GM19043 (cell line): ENCODE results near the gene LRP11.
"Not testable (repeated sequence)": the region's sequence is repeated elsewhere in the genome, so short reads cannot be mapped to it uniquely, and the experiment has no call there.

Experiments
- ATAC-seq: cut with Tn5 transposase; IDR thresholded peaks from one replicate; pipeline ENCODE4 v1.9.1; 2021; ENCODE audit warnings: low read depth; ENCODE audit not compliant: unreplicated experiment

The LRP11 gene, protein sequence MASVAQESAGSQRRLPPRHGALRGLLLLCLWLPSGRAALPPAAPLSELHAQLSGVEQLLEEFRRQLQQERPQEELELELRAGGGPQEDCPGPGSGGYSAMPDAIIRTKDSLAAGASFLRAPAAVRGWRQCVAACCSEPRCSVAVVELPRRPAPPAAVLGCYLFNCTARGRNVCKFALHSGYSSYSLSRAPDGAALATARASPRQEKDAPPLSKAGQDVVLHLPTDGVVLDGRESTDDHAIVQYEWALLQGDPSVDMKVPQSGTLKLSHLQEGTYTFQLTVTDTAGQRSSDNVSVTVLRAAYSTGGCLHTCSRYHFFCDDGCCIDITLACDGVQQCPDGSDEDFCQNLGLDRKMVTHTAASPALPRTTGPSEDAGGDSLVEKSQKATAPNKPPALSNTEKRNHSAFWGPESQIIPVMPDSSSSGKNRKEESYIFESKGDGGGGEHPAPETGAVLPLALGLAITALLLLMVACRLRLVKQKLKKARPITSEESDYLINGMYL

DNA sequence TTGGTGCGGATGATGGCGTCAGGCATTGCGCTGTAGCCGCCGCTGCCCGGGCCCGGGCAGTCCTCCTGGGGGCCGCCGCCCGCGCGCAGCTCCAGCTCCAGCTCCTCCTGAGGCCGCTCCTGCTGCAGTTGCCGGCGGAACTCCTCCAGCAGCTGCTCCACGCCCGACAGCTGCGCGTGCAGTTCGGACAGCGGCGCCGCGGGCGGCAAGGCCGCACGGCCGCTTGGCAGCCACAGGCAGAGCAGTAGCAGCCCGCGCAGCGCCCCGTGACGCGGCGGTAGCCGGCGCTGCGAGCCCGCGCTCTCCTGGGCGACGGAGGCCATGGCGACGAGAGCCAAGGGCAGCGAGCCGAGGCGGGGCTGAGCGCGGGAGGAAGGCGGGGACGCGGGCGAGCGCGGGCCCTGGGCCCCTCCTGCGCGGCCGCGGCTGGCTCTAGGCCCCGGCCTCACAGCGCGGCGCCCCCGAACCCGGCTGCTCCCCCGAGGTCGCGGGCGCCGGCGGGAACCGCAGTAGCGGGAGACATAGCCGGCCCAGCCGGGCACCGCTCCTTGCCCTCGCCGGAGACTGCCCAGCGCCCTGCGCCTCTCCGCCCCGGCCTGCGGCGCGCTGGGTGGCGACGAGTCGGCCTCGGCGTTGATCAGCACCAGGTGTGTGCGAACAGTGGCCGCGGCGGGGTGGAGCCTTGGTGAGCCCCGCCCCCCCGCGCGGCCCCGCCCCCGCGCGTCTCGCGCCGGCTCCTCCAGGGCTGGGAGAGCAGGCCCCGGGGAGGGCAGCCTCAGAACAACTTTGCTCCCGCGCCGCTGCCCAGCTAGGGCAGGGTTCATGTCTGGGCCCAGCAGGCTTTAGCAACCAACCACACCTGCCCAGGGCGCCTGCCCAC is at the start of gene LRP11:
Gene LRP11, minus strand, starts transcription at position 662 of the 880 bp plus-strand sequence. Its CDS starts 339 bp downstream, at position 323.
- peak; percentile 77 for ATAC-seq

DNA sequence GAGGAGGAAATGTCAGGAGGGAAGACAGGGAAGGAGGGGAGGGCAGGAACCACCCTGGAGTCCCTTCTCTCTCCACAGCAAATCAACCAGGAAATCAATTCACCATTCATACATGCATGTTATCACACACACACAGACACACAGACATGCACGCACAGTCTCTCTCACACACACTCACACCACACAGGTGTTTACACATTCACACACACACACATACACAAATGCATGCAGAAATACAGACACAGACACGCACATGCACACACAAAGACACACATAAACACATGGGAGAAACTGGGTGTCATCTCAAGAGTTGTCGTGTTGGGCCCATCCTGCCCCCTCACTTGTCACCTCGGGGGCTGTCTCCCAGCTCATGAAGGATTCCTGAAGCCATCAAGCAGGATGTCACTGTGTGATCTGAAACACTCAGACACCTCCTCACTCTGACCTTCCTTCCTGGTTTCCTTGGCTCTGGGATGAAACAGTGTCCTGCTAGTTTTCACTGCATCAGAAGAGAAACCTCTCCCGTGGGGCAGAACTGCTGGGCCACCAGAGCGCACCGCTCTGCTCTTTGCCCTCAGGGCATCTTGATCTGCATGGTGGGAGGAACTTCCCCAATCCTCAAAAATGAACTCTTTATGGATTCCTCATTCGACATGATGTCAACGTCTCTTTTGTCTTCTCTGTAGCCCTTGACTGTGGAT is 49.5 kb upstream of the LRP11 start:
- no peak for ATAC-seq

DNA sequence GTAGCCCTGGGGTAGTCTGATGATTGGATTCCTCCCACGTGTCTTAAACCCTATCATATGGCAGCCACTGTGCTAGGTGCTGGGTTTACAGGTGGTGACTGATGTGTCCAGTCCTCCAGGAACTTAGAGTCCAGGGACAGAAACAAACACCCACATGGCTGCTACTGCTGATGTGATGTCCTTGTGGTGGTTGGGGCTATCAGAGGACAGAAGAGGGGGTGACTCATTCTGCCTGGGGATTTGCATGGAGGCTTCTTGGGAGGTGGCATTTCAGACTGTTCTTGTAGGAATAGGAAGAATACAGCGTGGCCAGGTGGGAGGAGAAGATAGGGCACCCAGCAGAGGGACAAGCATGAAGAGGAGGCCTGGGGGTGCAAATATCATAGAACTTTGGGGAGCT is 48.9 kb upstream of the LRP11 start:
- no peak for ATAC-seq

DNA sequence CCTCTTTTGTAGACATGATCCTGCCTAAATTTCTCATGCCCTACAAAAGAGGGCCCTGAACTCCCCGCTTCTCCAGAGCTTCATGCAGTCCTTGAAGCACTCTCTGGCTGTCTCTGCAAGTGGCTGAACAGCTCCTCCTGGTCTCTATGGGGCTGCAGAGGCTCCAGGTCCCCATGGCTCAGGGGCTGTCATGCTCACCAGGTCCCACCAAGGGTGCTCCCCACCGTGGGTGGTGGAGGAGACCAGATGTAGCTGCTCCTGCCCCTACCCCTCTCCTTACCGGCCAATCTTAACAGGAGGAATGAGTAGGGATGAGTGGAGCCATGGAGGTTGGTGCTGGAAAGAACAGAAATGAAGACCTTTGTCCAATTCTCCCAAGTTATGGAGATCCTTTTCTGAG is 48.5 kb upstream of the LRP11 start:
- not testable (repeated sequence) for ATAC-seq

DNA sequence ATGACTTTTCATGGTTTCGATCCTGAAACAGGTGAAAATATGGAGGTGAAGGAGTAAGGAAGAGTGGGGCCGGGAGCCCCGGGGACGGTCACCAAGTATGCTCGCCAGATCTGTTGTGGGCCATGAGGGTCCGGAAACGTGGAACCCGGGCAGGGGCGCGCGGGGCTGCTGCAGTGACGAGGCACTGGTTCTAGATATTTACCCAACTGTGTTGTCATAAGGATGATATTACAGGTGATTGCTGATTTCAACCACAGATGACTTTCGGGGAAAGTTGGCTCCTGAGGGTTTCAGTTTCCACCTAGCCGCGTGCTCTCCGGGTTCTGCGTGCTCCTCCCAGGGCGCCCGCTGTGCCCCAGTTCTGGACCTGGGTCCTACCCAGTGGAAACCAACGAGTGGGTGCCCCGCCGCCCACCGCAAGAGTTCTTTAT is 46.6 kb upstream of the LRP11 start:
- no peak for ATAC-seq

DNA sequence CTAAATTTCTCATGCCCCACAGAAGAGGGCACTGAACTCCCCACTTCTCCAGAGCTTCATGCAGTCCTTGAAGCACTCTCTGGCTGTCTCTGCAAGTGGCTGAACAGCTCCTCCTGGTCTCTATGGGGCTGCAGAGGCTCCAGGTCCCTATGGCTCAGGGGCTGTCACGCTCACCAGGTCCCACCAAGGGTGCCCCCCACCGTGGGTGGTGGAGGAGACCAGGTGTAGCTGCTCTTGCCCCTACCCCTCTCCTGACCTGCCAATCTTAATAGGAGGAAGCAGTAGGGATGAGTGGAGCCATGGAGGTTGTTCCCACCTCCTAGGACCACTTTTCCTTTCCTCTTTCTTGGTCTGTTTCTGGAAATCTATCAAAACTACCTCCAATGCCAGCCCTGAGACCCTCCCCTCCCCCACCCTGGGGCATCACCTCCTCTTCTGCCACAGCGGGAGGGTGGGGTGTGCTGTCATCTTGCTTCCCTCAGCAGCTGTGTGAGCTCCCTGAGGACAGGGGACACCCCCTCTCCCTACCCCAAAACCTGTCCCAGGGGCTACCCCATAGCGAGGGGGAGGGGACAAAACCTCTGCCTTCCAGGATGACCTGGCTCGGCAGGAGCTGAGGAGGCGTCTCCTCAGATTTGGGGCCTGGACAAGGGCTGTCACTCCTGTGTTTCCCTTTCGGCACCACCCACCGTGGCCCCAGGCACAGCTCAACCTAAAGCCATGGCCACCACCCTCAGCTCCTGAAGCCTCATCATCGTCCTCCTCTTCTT is 45.7 kb upstream of the LRP11 start:
- ATAC-seq, result no peak

DNA sequence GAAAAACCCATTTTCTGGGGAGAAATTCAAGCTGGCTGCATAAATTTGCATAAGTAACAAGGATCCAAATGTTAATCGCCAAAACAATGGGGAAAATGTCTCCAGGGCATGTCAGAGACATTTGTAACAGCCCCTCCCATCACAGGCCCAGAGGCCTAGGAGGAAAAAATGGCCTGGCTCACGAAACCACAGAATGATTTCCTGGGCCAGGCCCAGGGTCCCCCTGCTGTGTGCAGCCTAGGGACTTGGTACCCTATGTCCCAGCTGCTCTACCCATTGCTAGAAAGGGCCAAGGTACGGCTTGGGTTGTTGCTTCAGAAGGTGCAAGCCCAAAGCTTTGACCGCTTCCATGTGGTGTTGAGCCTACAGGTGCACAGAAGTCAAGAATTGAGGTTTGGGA is 44.3 kb upstream of the LRP11 start:
- ATAC-seq, result not testable (repeated sequence)

DNA sequence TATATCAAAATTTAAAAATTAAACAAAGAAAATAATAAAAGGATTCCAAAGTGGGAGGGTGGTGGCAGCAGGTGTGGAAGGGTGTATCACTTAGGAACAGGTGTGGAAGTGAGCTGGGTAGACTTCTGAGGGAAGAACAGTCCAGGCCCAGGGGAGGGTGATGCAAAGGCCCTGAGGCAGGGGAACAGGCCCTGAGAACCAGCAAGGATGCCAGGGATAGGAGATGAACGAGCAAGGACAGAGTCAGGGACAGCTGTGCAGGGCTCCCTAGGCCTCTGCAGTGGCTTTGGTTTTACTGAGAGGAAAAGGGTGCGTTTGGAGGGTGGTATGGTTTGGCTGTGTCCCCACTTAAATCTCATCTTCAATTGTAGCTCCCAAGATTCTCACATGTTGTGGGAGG is 43.2 kb upstream of the LRP11 start:
- ATAC-seq, result no peak

DNA sequence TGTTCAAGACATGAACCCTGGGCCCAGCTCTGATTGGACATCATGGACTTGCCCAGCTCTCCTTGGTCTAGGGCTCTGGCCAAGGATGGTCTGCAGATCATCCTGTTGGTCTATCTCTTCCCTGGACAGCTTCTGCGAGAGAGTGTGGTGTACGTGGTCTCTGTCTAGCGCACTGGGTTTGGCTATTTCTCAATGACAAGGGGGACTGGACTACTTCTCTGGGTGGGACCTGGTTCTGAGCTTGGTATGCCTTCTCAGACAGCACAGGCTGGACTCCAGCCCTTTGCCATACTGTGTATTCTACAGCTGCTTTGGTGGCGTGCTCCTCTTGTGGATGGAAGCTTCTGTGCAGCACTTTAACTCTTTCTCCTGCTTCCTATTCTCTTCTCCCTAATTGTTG is 42.2 kb upstream of the LRP11 start:
- ATAC-seq, result no peak

DNA sequence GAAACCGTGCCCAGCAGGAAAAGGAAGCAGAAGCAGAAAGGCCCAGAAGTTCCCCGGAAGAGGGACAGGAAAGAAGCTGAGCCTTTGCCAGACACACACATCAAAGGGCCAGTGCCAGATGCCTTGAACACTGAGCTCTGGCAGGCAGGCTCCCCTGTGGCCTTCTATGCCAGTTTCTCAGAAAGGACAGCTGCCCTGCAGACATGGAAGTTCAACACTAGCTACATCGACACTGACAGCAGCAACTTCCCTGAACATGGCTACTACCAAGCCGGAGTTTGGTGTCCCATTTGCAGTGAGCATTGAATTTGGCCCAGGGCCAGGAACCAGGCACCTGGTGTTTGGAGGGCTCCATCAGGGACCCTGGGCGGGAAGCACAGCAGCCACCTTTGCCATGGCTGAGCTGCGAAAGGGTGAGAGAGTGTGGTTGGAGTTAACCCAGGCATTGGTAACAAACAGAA is 41.8 kb upstream of the LRP11 start:
- ATAC-seq, result no peak

DNA sequence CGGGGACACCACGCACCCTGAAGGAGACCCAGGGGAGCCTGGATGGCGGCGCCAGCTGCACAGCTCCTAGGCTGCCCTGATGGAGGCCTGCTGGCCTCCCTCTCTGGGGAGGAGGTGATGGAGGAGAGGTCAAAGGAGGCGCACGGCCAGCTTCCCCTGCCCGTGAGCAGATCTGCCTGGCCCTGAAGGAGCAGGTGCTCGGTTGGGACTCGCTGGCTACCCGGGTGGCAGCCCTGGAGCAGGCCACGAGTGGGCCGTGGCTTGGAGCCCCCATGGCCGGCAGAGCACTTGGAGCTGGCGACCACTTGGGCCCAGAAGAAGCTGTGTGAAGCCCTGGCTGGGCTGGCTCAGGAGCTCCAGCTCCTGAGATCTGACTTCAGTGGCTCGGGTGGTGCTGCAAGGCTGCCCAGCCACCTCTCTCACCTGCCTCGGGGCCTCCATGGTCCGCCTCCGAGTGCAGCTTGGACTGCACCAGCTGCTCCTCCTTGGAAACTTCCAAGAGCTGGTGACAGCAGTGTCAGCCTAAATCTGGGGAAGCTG is 41.3 kb upstream of the LRP11 start:
- no peak for ATAC-seq

DNA sequence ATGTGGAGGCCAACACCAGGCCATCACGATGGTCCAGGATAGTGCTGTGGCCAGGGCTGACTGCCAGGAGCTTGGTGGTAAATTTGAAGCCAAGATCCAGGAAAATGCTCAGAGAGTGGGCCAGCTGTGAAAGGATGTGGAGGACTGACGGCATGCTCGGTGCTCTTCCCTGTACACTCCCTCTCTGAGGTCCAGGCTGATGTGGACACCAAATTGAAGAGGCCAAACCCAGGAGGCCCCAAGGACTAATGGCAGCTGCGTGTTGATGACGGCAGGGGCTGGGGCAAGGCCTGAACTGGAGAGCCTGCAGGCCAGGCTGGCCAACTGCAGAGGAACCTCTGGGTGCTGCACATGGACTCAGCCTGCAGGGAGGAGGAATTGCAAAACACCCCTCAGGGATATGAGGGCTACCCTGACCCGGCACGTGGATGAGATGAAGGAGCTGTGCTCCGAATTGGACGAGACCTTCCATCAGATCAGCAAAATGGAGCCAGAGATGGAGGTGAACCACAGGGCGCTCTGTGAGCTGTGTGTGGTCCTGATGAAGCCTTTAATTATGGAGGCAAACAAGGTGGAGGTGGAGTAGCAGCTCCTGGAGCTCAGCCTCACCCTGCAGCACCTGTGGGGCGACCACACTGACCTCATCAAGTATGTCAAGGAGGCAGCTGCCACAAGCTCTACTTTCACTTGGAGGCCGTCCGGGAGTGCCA is 40.7 kb upstream of the LRP11 start:
- no peak for ATAC-seq

DNA sequence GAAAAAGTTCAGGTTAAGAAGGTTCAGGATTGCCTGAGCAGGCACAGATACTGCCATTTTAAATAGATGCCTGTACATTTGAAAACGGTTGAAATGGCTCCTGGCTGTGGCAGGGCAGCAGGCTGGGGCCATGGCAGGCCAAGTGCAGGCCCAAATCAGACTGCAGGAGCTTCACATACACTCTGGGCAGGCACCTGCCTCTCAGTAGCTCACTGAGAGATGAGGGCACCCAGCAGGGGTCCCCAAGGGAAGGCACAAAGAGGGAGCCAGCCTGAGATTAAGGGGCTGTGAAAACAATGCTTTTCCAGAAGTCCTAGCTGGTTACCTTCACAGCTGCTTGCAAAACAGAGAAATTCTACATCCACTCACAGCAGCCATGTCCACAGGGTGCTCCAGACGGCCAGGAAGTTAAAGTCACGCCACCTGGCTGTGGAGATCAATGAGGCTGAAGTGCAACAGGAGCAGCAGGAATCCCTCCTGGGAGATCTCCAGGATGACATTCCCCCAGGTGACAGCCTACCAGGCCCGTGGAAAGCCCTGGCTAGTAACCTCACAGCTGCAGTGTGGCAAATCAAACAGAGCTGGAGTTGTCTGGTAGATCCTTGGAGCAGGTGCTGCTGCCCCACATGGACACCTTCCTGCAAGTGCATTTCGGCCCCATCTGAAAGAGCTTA is 39.9 kb upstream of the LRP11 start:
- ATAC-seq, result no peak

DNA sequence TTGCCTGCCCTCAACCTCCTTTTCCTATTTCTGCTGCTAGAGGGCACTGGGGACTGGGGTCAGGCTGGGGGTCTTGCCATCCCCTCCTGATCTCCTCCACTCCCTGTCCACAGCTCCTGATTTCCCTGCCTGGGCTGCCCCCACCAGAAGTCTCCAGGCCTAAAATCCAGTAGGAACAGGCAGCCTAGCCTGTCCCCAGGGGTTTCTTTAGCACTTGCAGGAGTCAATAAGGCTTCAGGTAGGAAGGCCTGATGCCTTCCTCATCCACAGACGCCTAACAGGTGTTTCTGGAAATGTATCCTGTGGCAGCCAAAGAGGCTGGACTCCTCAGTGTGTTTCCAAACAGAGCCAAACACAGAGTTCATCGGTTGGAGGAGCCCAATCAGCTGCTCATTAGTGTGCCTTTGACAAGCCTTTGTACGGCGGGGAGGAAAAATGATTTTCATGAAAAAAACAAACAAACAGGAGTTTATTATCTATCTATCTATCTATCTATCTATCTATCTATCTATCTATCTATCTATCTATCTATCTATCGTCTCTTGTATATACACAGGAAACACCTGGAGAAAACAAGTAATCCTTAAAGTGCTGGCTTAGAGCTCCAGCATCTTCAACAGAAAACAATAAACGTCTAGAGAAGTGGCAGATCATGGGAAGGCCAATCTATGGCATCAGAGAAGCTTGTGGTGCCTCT is 37.4 kb upstream of the LRP11 start:
- no peak for ATAC-seq

DNA sequence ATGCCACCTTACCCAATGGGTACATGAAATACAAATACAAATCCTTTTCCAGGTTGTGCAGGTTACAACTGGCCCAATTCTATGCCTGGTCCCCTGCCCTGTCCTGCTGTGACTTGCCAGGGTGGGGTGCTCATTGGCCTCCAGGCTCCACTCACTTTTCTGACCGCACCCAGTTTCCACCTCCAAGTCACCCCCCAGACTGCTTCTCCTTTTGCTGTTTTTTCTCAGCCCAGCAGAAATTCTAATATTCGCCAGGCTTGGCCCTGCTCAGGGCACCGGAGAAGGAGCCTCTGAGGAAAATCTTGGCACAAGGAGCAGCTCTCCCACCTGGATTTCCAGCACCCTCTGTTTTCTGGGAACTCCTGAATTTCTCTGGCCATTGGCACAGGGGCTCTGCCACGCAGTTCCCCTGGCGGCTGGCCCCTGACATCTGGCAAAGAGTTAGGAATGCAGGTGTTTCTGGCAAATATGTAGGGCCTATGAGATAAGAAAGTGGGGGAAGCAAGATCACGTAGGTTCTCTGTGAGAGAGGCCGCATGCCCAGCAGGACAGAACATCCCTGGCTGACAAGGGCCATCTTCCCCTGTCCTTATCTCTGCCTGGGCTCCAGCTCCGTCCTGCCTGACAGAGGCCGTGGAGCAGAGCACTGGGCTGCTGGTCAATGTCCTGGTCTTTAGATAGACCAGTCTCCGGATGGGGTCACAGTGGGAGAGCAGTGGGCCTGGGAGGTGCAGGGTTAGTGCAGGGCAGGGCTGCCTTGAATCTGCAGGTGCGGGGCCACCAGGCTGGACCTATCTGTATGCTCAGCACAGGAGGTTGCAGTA is 36.7 kb upstream of the LRP11 start:
- no peak for ATAC-seq

DNA sequence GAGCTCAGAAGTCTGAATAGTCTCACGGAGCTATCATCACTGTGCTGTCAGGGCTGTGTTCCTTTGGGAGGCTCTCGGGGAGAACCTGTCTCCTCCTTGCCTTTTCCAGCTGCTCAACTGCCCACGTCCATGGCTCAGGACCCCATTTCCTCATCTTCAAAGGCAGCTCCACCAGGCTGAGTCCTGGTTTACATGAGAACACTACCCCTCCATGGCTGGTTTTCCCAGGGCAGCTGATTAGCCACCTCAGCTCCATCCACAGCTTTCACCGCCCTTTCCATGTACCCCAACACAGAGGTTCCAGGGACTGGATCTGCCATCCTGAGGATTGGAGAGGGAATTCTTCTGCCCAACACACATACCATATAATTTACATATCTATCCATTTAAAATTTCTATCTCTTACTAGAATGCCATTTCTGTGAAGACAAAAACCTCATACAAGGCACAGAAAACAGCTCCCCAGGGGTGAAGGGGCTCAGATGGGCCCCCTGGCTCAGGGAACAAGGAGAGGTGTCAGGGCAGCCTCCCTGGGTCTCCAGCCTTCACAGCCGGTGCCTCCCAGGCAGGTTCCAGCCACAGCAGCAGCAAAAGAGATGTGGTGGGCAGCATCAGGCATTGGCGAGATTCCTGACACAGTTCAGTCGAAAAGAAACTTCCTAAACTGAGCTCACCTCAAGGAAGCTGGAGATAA is 35.9 kb upstream of the LRP11 start:
- ATAC-seq, result no peak

DNA sequence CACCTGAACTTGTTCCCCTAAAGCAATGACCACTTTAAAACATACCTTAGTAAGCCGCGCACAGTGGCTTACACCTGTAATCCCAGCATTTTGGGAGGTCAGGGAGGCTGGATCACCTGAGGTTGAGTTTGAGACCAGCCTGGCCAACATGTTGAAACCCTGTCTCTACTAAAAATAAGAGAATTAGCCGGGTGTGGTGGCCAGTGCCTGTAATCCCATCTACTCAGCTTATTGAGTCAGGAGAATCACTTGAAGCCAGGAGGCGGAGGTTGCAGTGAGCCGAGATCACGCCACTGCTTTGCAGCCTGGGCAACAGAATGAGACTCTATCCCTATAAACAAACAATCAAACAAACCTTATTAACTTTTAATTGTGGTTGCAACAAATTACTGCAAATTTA is 35.3 kb upstream of the LRP11 start:
- ATAC-seq, result no peak
